ENCODE results near the gene TAX1BP3. TPM values are rescaled to one million over a fixed set of nuclear protein-coding genes. Genes with fewer than 3 reads are reported as not detected.

Gene TAX1BP3
- total and polyA plus RNA-seq, 9 of the 15 experiments (the other 6 are each of a cell fraction or from before 2014, with no cell fraction given) = 0.99 to 14.5 (median 6.2) TPM

GRCh38 chr17:3630781-3631180 lies 37.6 kb downstream of the TAX1BP3 start (continued):
- TF ChIP-seq E2F5 (CRISPR knock-in tag; IDR thresholded peaks at IDR 0.05) (no peak), ELF2 (CRISPR knock-in tag; IDR thresholded peaks at IDR 0.05) (no peak)

- H3K9me3 ChIP-seq (replicated peaks; ENCODE audit: control insufficient read depth, insufficient read depth, low read depth, low read length) = no peaks in the 10 kb centered on the region
- no peaks in the 10 kb centered on the region for H3K27me3 ChIP-seq (ENCODE audit: control insufficient read depth in 2 of 2, insufficient read depth in 2 of 2, low read length in 2 of 2)
- DNase-seq (ENCODE audit: extremely low read depth in 1 of 4, low spot score in 3 of 4) = no peak
- 96% methylated on average over 3 of the region's 11 CpGs for WGBS (ENCODE audit: insufficient coverage, low coverage, missing lambda C conversion rate)
- no peak overlapping the region for H3K27ac ChIP-seq (ENCODE audit: extremely low read depth, low read depth, low read length)
- ChIA-PET POLR2A (interaction anchor here (1.8 kb wide), 1 partner anchor 9 kb away, joined by 7 read pairs; the partner anchor contains the start of genes CTNS and SHPK), CTCF (ENCODE audit: low intra/inter-chr PET ratio) (no interaction called here)
- FAIRE-seq = no peak
- no peak overlapping the region for H3K4me3 ChIP-seq
- H3K9me1 ChIP-seq (ENCODE audit: control insufficient read depth, insufficient read depth, low read length) = no peaks in the 10 kb centered on the region
- in situ Hi-C loops (cut with MboI) (no loop called here), intact Hi-C loops (cut with micrococcal nuclease) (no loop called here)
- H2AFZ ChIP-seq (ENCODE audit: low read depth, low read length) = no peak overlapping the region
- ATAC-seq = no peak
- H3K9ac ChIP-seq (ENCODE audit: insufficient read depth in 1 of 2, low read depth in 2 of 2, low read length in 2 of 2) = no peak overlapping the region
- H3K4me1 ChIP-seq (replicated peaks in 1 of 2; ENCODE audit: control insufficient read depth in 2 of 2, insufficient read depth in 2 of 2, low read length in 2 of 2) = no peaks in the 10 kb centered on the region
- no TSS peak for BruUV-seq (replicated peaks)
- no peak overlapping the region for H3K4me2 ChIP-seq (ENCODE audit: insufficient read depth, low read length)
- no peaks in the 10 kb centered on the region for H4K20me1 ChIP-seq (replicated peaks; ENCODE audit: control insufficient read depth, insufficient read depth, low read length)
- no peaks in the 10 kb centered on the region for H3K79me2 ChIP-seq (ENCODE audit: control insufficient read depth, insufficient read depth, low read length)
- H3K36me3 ChIP-seq (ENCODE audit: control insufficient read depth, insufficient read depth, low read length) = peaks cover 43% of the 10 kb centered on the region; the same call in 2 of the 3 replicates
- TF ChIP-seq DPF2 (IDR thresholded peaks at IDR 0.05) (no peak), NFIX (CRISPR knock-in tag; IDR thresholded peaks at IDR 0.05; ENCODE audit: low read depth) (no peak), ETV6 (IDR thresholded peaks at IDR 0.05; ENCODE audit: borderline replicate concordance in 1 of 2, low read depth in 2 of 2, low read length in 1 of 2) (no peak), ETV6 (CRISPR knock-in tag; IDR thresholded peaks at IDR 0.05; ENCODE audit: borderline replicate concordance) (no peak), ZFP30 (CRISPR knock-in tag; IDR thresholded peaks at IDR 0.05; ENCODE audit: borderline replicate concordance) (no peak), ESRRB (CRISPR knock-in tag; IDR thresholded peaks at IDR 0.05; ENCODE audit: borderline replicate concordance) (no peak), REST (IDR thresholded peaks at IDR 0.05; ENCODE audit: borderline replicate concordance) (no peak), REST (CRISPR knock-in tag; IDR thresholded peaks at IDR 0.05; ENCODE audit: low read depth) (no peak), SP2 (IDR thresholded peaks at IDR 0.05; ENCODE audit: extremely low read depth, low read depth, low read length, poor library complexity, severe bottlenecking) (no peak), RBBP5 (IDR thresholded peaks at IDR 0.05; ENCODE audit: borderline replicate concordance, insufficient read depth, low read length, poor library complexity, severe bottlenecking) (no peak)
These were observed 40.6 kb downstream of the TAX1BP3 start for GRCh38 chr17:3627769-3628167.

All from K562 (cell line).